ENCODE results near the gene CDH4. TPM values are rescaled to one million over a fixed set of nuclear protein-coding genes. Genes with fewer than 3 reads are reported as not detected.

Gene CDH4
- total and polyA plus RNA-seq, 2 of the 8 experiments (the other 6 are each of a cell fraction or from before 2014, with no cell fraction given) = 4.3 to 7.9 TPM

GRCh38 chr20:61455508-61456215 is 203.6 kb downstream of the CDH4 start (continued):
- TF ChIP-seq FOSL1 (IDR thresholded peaks at IDR 0.05; ENCODE audit: insufficient read depth, low read depth, low read length) (no peak), EP300 (IDR thresholded peaks at IDR 0.05; ENCODE audit: borderline replicate concordance in 1 of 2, low read depth in 2 of 2, low read length in 2 of 2) (no peak), MAFK (IDR thresholded peaks at IDR 0.05; ENCODE audit: low read depth, low read length) (no peak), EGR1 (IDR thresholded peaks at IDR 0.05; ENCODE audit: borderline replicate concordance, low read depth, low read length) (no peak)

All from H1 (cell line).